HG03095 (cell line): ENCODE data around the gene CSTF3.
"Not testable (repeated sequence)": the region's sequence is repeated elsewhere in the genome, so short reads cannot be mapped to it uniquely, and the experiment has no call there.

ENCODE experiments used
- ATAC-seq: cut with Tn5 transposase; IDR thresholded peaks from one replicate; pipeline ENCODE4 v1.9.1; 2021; ENCODE audit warnings: moderate library complexity; ENCODE audit not compliant: unreplicated experiment

Gene CSTF3

GRCh38 chr11:33161120-33162005 lies at the start of gene CSTF3:
TSS of gene CSTF3 (minus strand) at chr11:33161480. CDS start at chr11:33161325, 155 bp downstream.
- peak; percentile 90 for ATAC-seq

GRCh38 chr11:33208150-33208549 lies 46.9 kb upstream of the CSTF3 start:
- ATAC-seq = no peak

GRCh38 chr11:33207408-33207985 lies 46.2 kb upstream of the CSTF3 start:
- ATAC-seq = no peak

- no peak for ATAC-seq
These were observed 36.8 kb upstream of the CSTF3 start for GRCh38 chr11:33197915-33198727.

- no peak for ATAC-seq
These were observed 34.3 kb upstream of the CSTF3 start for GRCh38 chr11:33195462-33196173.

- ATAC-seq = no peak
These were observed 33.2 kb upstream of the CSTF3 start for GRCh38 chr11:33194455-33194854.

- ATAC-seq = no peak
These were observed 30.2 kb upstream of the CSTF3 start for GRCh38 chr11:33191467-33191866.

GRCh38 chr11:33187998-33188722 lies 26.9 kb upstream of the CSTF3 start:
- no peak for ATAC-seq

GRCh38 chr11:33185756-33186155 lies 24.5 kb upstream of the CSTF3 start:
- ATAC-seq = no peak

- no peak for ATAC-seq
These were observed 21.1 kb upstream of the CSTF3 start for GRCh38 chr11:33182246-33182878.

GRCh38 chr11:33179348-33179803 lies 18.1 kb upstream of the CSTF3 start:
- no peak for ATAC-seq

GRCh38 chr11:33178443-33179180 lies 17.3 kb upstream of the CSTF3 start:
- ATAC-seq = no peak

- ATAC-seq = no peak
These were observed 16.5 kb upstream of the CSTF3 start for GRCh38 chr11:33177676-33178336.

GRCh38 chr11:33176760-33177159 lies 15.5 kb upstream of the CSTF3 start:
- not testable (repeated sequence) for ATAC-seq

GRCh38 chr11:33172996-33173395 lies 11.7 kb upstream of the CSTF3 start:
- no peak for ATAC-seq

GRCh38 chr11:33172345-33172744 lies 11.1 kb upstream of the CSTF3 start:
- ATAC-seq = no peak

GRCh38 chr11:33171251-33171650 lies 10.0 kb upstream of the CSTF3 start:
- ATAC-seq = no peak

- no peak for ATAC-seq
These were observed 7.5 kb upstream of the CSTF3 start for GRCh38 chr11:33168709-33169200.
